ENCODE data around the gene HDAC10.
"Not testable (repeated sequence)": the region's sequence is repeated elsewhere in the genome, so short reads cannot be mapped to it uniquely, and the experiment has no call there.

Gene HDAC10

GRCh38 chr22:50216055-50216683 is 34.9 kb downstream of the HDAC10 start:
- DNase-seq (ENCODE audit: low spot score) = no peak

GRCh38 chr22:50215297-50216054 is 35.6 kb downstream of the HDAC10 start:
- DNase-seq (ENCODE audit: low spot score) = no peak

- no peak for DNase-seq (ENCODE audit: low spot score)
These were observed 37.8 kb downstream of the HDAC10 start for GRCh38 chr22:50213263-50213662.

GRCh38 chr22:50211147-50211546 is 39.9 kb downstream of the HDAC10 start:
- DNase-seq (ENCODE audit: low spot score) = no peak

- no peak for DNase-seq (ENCODE audit: low spot score)
These were observed 40.5 kb downstream of the HDAC10 start for GRCh38 chr22:50210378-50211139.

- DNase-seq (ENCODE audit: low spot score) = no peak
These were observed 41.2 kb downstream of the HDAC10 start for GRCh38 chr22:50209893-50210292.

- no peak for DNase-seq (ENCODE audit: low spot score)
These were observed 41.8 kb downstream of the HDAC10 start for GRCh38 chr22:50208939-50209892.

- DNase-seq (ENCODE audit: low spot score) = no peak
These were observed 42.6 kb downstream of the HDAC10 start for GRCh38 chr22:50208430-50208938.

GRCh38 chr22:50207383-50208140 is 43.5 kb downstream of the HDAC10 start:
- DNase-seq (ENCODE audit: low spot score) = no peak

GRCh38 chr22:50206599-50206998 is 44.5 kb downstream of the HDAC10 start:
- DNase-seq (ENCODE audit: low spot score) = peak; percentile 72

GRCh38 chr22:50205781-50206569 is 45.1 kb downstream of the HDAC10 start:
- no peak for DNase-seq (ENCODE audit: low spot score)

GRCh38 chr22:50204998-50205397 is 46.1 kb downstream of the HDAC10 start:
- not testable (repeated sequence) for DNase-seq (ENCODE audit: low spot score)

- DNase-seq (ENCODE audit: low spot score) = no peak
These were observed 46.5 kb downstream of the HDAC10 start for GRCh38 chr22:50204571-50204970.

- no peak for DNase-seq (ENCODE audit: low spot score)
These were observed 47.8 kb downstream of the HDAC10 start for GRCh38 chr22:50203288-50203687.

GRCh38 chr22:50202130-50202666 is 48.9 kb downstream of the HDAC10 start:
- DNase-seq (ENCODE audit: low spot score) = no peak

GRCh38 chr22:50201191-50202129 is 49.6 kb downstream of the HDAC10 start:
- no peak for DNase-seq (ENCODE audit: low spot score)

- DNase-seq (ENCODE audit: low spot score) = peak; percentile 95
These were observed 50.4 kb downstream of the HDAC10 start, which contains the start of gene SELENOO for GRCh38 chr22:50200461-50201190. Gene SELENOO (plus strand): TSS chr22:50201011. CDS start chr22:50201037, 26 bp downstream.

Measured in ecto neural progenitor cell (in vitro differentiated cells).